ENCODE results near the gene CCDC88C.

Gene CCDC88C

DNA sequence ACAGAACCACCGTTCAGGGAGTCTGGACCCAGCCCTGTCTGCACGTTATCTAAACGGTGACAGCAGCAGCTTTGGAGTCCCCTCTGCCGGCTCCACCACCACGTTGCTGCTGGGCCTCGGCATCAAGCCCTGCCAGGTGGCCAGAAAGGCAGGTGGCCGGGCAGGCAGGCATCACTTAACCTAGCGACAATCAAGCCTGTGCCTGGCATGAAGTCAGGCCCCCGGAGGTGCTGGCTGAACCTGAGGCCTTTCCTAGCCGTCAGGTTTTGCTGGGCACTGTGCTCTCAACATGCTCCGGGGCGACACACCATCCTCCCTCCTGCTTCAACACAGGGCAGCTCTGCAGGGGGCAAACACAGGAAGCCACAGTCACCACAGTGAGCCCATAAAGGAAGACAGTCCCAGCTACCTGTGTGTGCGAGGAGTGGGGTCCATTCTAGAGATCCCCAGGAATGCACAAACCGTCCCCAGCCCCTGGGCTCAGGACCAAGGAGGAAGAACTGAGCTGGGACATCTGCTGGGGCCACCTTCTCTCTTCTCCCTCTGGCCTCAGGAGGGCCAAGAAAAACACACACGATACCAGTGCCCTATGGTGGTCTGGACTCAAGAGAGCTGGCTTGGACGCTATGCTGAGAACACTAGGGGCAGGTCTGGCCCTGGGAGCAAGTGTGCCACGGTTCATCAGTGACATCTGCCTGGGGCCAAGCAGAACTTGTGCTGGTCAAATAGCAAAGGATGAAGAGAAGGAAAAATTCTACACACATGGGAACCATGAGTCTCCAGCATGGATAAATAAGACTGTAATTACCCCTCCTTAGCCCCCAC, 44.7 kb downstream of the CCDC88C start:
- TF ChIP-seq, protein P1, sequence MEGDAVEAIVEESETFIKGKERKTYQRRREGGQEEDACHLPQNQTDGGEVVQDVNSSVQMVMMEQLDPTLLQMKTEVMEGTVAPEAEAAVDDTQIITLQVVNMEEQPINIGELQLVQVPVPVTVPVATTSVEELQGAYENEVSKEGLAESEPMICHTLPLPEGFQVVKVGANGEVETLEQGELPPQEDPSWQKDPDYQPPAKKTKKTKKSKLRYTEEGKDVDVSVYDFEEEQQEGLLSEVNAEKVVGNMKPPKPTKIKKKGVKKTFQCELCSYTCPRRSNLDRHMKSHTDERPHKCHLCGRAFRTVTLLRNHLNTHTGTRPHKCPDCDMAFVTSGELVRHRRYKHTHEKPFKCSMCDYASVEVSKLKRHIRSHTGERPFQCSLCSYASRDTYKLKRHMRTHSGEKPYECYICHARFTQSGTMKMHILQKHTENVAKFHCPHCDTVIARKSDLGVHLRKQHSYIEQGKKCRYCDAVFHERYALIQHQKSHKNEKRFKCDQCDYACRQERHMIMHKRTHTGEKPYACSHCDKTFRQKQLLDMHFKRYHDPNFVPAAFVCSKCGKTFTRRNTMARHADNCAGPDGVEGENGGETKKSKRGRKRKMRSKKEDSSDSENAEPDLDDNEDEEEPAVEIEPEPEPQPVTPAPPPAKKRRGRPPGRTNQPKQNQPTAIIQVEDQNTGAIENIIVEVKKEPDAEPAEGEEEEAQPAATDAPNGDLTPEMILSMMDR (IDR thresholded peaks at IDR 0.05; ENCODE audit: control insufficient read depth, insufficient read depth, low read depth, low read length, missing control alignments): no peak
- H3K4me3 ChIP-seq (ENCODE audit: control insufficient read depth, low read depth, low read length): no peak overlapping the region
- no peak for DNase-seq (ENCODE audit: low read depth)

- no peak overlapping the region for H3K4me3 ChIP-seq (ENCODE audit: control insufficient read depth, low read depth, low read length)
- TF ChIP-seq, protein P1 (IDR thresholded peaks at IDR 0.05; ENCODE audit: control insufficient read depth, insufficient read depth, low read depth, low read length, missing control alignments): no peak
- no peak for DNase-seq (ENCODE audit: low read depth)
Measured at GRCh38 chr14:91371990-91372375, 45.6 kb downstream of the CCDC88C start.

DNA sequence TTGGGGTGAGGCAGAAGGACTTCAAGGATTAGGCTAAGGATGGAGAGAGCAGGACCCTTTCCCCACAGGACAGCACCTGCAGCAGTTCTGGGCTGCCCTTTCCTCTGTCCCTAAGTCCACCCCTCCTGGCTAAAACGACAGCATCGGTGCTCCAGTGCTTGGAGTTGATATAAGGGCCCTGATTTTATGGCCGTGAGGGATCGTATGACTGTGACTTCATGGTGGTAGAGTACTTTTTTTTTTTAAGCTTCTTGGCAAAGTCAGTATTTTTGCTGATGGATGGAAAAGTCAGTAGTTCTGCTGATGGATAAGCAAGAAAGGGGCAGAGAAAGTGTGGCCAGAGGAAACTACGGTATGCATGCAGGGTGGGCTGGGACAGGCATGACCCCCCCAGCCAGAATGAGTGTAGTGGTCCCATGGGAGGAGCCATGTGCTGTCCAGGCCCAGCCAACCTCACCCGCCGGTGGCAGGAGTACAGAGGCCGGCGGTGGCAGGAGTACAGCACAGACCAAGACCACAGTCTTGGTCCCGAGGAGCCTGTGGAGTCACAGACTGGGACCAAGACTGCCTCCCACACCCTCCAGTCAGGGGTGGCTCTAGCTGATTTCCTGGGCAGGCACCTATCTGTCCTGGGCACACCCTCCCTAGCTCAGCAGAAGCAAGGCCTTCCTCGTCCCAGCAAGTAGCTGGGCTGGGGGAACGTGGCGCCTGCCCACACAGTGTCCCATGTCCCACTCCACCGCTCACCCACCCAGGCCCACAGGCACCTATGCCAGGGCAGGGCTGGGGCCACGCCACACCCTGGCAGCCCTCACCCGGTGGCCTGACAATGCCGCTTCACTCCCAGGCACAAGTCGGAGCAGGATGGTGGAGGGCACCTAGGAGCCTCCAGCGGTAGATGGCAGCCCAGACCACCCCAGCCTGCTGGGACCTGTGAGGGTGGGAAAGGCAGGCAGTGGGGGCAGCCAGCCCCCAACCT, 46.3 kb downstream of the CCDC88C start:
- no peak overlapping the region for H3K4me3 ChIP-seq (ENCODE audit: control insufficient read depth, low read depth, low read length)
- no peak for DNase-seq (ENCODE audit: low read depth)
- TF ChIP-seq, protein P1 (IDR thresholded peaks at IDR 0.05; ENCODE audit: control insufficient read depth, insufficient read depth, low read depth, low read length, missing control alignments): no peak

DNA sequence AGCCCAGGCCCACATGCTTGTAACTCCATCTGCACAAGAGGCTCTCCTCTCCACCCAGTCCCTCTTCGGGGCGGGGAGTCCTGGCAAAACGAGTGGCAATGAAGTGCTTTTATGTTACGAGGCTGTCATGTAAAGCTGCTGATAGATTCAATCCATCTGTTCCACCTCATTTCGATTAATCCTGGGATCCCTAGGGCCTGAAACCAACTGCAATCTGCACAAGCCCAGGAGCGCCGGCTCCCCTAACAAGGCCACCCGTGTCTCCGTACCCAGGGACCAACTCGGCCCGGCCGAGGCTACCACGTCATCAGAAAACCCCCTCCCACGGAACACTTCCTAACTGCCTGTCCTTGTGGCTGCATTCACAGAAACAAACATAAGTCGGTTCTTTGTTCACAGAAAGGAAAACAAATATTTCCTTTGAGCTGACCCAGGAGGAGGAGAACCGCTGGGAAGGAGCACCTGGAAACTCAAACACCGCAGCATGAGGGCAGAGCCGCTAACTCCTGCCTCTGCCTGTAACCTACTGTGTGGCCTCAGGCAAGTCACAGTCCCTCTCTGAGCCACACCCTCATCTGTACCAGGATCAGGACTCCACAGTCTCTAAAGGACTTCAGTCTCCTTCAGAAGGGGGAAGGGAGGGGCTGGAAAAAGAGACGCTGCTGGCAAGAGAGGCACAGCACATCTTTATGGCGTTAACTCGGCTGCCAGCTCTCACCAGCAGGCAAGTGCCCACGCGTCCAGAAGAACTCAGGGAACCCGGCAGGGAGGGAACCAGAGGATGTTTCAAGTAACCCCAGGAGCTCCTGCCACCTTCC, 47.8 kb downstream of the CCDC88C start:
- H3K4me3 ChIP-seq (ENCODE audit: control insufficient read depth, low read depth, low read length): no peak overlapping the region
- no peak for DNase-seq (ENCODE audit: low read depth)
- TF ChIP-seq, protein P1 (IDR thresholded peaks at IDR 0.05; ENCODE audit: control insufficient read depth, insufficient read depth, low read depth, low read length, missing control alignments): no peak

DNA sequence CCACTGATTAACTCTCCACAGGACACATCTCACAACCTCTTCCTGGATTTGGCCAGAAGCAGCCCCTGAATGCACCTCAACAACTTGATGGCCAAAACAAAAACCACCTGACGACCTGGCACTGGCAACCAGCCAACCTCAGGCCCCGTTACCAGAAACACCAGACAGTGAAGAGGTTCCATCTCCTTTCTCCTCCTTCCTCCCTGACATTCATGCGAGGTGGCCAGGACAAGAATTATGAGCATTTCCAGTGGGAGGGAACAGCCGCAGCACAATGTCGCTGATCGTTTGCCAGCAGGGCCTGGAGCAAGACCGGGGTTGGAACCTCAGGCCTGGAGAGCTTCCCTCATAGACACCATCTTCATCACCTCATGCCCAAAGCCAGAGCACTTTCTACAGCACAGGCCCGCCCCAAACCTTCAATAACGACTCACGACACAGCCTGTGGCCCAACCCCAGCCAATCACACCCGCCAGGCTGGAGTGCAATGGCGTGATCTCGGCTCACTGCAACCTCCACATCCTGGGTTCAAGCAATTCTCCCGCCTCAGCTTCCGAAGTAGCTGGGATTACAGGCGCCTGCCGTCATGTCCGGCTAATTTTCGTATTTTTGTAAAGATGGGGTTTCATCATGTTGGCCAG, 48.7 kb downstream of the CCDC88C start:
- no peak for DNase-seq (ENCODE audit: low read depth)
- no peak overlapping the region for H3K4me3 ChIP-seq (ENCODE audit: control insufficient read depth, low read depth, low read length)
- TF ChIP-seq, protein P1 (IDR thresholded peaks at IDR 0.05; ENCODE audit: control insufficient read depth, insufficient read depth, low read depth, low read length, missing control alignments): no peak

All from AG09309 (cell line).